PC-9 (cell line): ENCODE data around the gene PTPRD. TPM values are rescaled to one million over a fixed set of nuclear protein-coding genes. Genes with fewer than 3 reads are reported as not detected.

Experiments
- BruUV-seq: library from RNA; stranded (reverse); fragments of 400-500 nt; replicated peaks from 2 replicates; lab custom pipeline; 2021; lab: Mats Ljungman, UMichigan
- CTCF ChIA-PET: fragments of 300-600 bp; sonication (Branson Sonifier 250); formaldehyde crosslinking; loops from one replicate; lab custom pipeline; 2022; ENCODE audit warnings: antibody characterized with exemption; lab: Charles Lee
- POLR2A ChIA-PET: fragments of 300-600 bp; sonication (Branson Sonifier 250); formaldehyde crosslinking; loops from one replicate; lab custom pipeline; 2022; ENCODE audit warnings: antibody characterized with exemption; ENCODE audit not compliant: unreplicated experiment; lab: Charles Lee
- DNase-seq, 2 experiments: peaks; one replicate each; pipeline versions ENCODE4 v3.0.0 to v3.0.0-alpha.2; 2015 to 2022; ENCODE audit warnings: mixed read lengths in 1 of 2
- H2AFZ ChIP-seq: fragments of 200-600 bp; sonication (generic); 2 replicates; pipeline ENCODE4 v1.8.1; 2017; ENCODE audit warnings: antibody characterized with exemption
- H3F3A ChIP-seq: fragments of 200-600 bp; sonication (generic); 2 replicates; pipeline ENCODE4 v1.8.1; 2017; ENCODE audit warnings: antibody characterized with exemption, mild to moderate bottlenecking, low read depth; ENCODE audit not compliant: insufficient read depth
- H3K27ac ChIP-seq: fragments of 200-600 bp; sonication (generic); 2 replicates; pipeline ENCODE4 v1.6.1; 2016; ENCODE audit warnings: mixed run types
- H3K27me3 ChIP-seq: fragments of 200-600 bp; sonication (generic); 2 replicates; pipeline ENCODE4 v1.6.1; 2016; ENCODE audit warnings: low read depth, mixed run types; ENCODE audit not compliant: insufficient read depth
- H3K36me3 ChIP-seq: fragments of 200-600 bp; sonication (generic); 2 replicates; pipeline ENCODE4 v1.6.1; 2016; ENCODE audit warnings: low read depth, mixed run types
- H3K4me1 ChIP-seq: fragments of 200-600 bp; sonication (generic); replicated peaks from 2 replicates; pipeline ENCODE4 v1.6.1; 2016; ENCODE audit warnings: mixed run types; ENCODE audit not compliant: insufficient read depth
- H3K4me2 ChIP-seq: fragments of 200-600 bp; sonication (generic); 2 replicates; pipeline ENCODE4 v1.6.1; 2017; ENCODE audit warnings: mixed run types
- H3K4me3 ChIP-seq: fragments of 200-600 bp; sonication (generic); 2 replicates; pipeline ENCODE4 v1.6.1; 2016; ENCODE audit warnings: mixed run types
- H3K79me2 ChIP-seq: fragments of 200-600 bp; sonication (generic); 2 replicates; pipeline ENCODE4 v1.6.1; 2017; ENCODE audit warnings: low read depth, mixed run types
- H3K9me2 ChIP-seq: fragments of 200-600 bp; sonication (generic); 2 replicates; pipeline ENCODE4 v1.8.1; 2017; ENCODE audit warnings: mild to moderate bottlenecking; ENCODE audit not compliant: insufficient read depth
- H3K9me3 ChIP-seq: fragments of 200-600 bp; sonication (generic); 2 replicates; pipeline ENCODE4 v1.8.1; 2016; ENCODE audit warnings: low read depth; ENCODE audit not compliant: insufficient read depth
- H4K20me1 ChIP-seq: fragments of 200-600 bp; sonication (generic); 2 replicates; pipeline ENCODE4 v1.8.1; 2017; ENCODE audit not compliant: insufficient read depth
- EZH2 ChIP-seq: fragments of 200-600 bp; sonication (generic); IDR thresholded peaks from 2 replicates; pipeline ENCODE4 v1.8.0; 2017; ENCODE audit warnings: antibody characterized with exemption, low read depth
- intact Hi-C: fragments of 100-400 bp; cut with micrococcal nuclease; formaldehyde crosslinking; loops from one replicate; pipeline ENCODE4 v1.10.0; 2022; ENCODE audit not compliant: unreplicated experiment
- total RNA-seq: library from RNA; stranded (reverse); gene quantifications from 2 replicates; pipeline ENCODE4 v1.2.3, GENCODE V29; 2021
- TF ChIP-seq, protein P1 (sequence below): fragments of 200-600 bp; sonication (generic); conservative IDR thresholded peaks from 2 replicates; pipeline ENCODE4 v1.6.1; 2017; ENCODE audit warnings: mixed run types, antibody characterized with exemption, mild to moderate bottlenecking, moderate library complexity

Gene PTPRD
- total RNA-seq, 1 experiment from 2014 or later = not detected

DNA sequence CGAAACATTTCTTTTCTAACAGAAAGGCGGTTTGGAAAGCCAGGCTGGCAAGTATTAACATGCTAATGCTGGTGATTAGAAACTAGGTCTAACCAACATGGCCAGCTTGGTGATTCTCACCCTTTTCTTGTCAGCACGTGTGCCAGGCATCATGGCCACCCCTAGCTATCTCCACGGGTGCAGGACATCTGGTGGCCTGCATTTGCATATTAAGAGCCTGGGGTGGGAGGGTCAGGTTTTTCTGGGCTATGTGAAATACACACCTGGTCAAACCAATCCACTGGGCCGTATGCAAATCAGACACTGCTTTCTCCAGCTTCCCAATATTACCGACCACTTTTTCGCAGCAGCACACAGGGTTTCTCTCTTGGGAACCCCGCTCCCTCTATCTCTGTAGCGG is 612.1 kb downstream of the PTPRD start:
- Histone ChIP-seq H4K20me1 (no peaks in the 10 kb centered on the region), H3K4me3 (no peak overlapping the region), H3K9me3 (no peaks in the 10 kb centered on the region), H3K27me3 (no peaks in the 10 kb centered on the region), H3F3A (no peaks in the 10 kb centered on the region), H3K4me1 (no peaks in the 10 kb centered on the region), H3K36me3 (no peaks in the 10 kb centered on the region), H2AFZ (no peak overlapping the region), H3K4me2 (no peak overlapping the region), H3K79me2 (no peaks in the 10 kb centered on the region), H3K9me2 (no peaks in the 10 kb centered on the region), H3K27ac (no peak overlapping the region)
- ChIA-PET CTCF (no interaction called here), POLR2A (no interaction called here)
- no peak for DNase-seq
- BruUV-seq = no TSS peak
- intact Hi-C loops = no loop called here
- TF ChIP-seq EZH2 = no peak
- TF ChIP-seq, protein P1, sequence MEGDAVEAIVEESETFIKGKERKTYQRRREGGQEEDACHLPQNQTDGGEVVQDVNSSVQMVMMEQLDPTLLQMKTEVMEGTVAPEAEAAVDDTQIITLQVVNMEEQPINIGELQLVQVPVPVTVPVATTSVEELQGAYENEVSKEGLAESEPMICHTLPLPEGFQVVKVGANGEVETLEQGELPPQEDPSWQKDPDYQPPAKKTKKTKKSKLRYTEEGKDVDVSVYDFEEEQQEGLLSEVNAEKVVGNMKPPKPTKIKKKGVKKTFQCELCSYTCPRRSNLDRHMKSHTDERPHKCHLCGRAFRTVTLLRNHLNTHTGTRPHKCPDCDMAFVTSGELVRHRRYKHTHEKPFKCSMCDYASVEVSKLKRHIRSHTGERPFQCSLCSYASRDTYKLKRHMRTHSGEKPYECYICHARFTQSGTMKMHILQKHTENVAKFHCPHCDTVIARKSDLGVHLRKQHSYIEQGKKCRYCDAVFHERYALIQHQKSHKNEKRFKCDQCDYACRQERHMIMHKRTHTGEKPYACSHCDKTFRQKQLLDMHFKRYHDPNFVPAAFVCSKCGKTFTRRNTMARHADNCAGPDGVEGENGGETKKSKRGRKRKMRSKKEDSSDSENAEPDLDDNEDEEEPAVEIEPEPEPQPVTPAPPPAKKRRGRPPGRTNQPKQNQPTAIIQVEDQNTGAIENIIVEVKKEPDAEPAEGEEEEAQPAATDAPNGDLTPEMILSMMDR = no peak

- DNase-seq = no peak
- ChIA-PET CTCF (no interaction called here), POLR2A (no interaction called here)
- H4K20me1 ChIP-seq = no peaks in the 10 kb centered on the region
- H3K4me3 ChIP-seq = no peak overlapping the region
- H3K27ac ChIP-seq = no peak overlapping the region
- no TSS peak for BruUV-seq
- intact Hi-C loops = no loop called here
- H3K27me3 ChIP-seq = no peaks in the 10 kb centered on the region
- H2AFZ ChIP-seq = no peak overlapping the region
- no peaks in the 10 kb centered on the region for H3K79me2 ChIP-seq
- TF ChIP-seq, protein P1 = peak; percentile 39; the same call in 1 of the 2 replicates
- TF ChIP-seq EZH2 = no peak
- no peaks in the 10 kb centered on the region for H3K9me2 ChIP-seq
- H3K4me2 ChIP-seq = no peak overlapping the region
- no peaks in the 10 kb centered on the region for H3K9me3 ChIP-seq
- H3K36me3 ChIP-seq = no peaks in the 10 kb centered on the region
- H3K4me1 ChIP-seq = no peaks in the 10 kb centered on the region
- no peaks in the 10 kb centered on the region for H3F3A ChIP-seq
Observed at GRCh38 chr9:9998491-9999287, 614.1 kb downstream of the PTPRD start.

DNA sequence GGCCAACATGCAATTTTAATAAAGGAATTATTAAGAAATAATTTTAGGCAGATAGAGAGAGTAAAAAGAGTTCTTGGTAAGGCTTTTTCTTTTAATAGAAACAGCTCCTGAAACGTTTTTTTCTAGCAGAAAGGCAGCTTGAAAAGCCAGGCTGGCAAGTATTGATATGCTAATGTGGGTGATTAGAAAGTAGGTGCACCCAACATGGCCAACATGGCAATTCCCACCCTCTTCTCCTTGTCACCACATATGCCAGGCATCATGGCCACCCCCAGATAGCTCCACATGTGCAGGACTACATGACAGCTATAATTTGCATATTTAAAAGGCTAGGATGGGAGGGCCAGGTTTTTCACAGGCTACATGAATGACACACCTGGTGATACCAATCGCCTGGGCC is 615.2 kb downstream of the PTPRD start:
- Histone ChIP-seq H3K4me2 (no peak overlapping the region), H3K4me1 (no peaks in the 10 kb centered on the region)
- no TSS peak for BruUV-seq

More for the DNA sequence above, 615.2 kb downstream of the PTPRD start:
- POLR2A ChIA-PET = no interaction called here
- Histone ChIP-seq H3K79me2 (no peaks in the 10 kb centered on the region), H3K36me3 (no peaks in the 10 kb centered on the region), H3K9me2 (no peaks in the 10 kb centered on the region), H3K27ac (no peak overlapping the region), H3F3A (no peaks in the 10 kb centered on the region), H3K27me3 (no peaks in the 10 kb centered on the region), H2AFZ (no peak overlapping the region), H3K9me3 (no peaks in the 10 kb centered on the region), H4K20me1 (no peaks in the 10 kb centered on the region), H3K4me3 (no peak overlapping the region)
- intact Hi-C loops = no loop called here
- CTCF ChIA-PET = no interaction called here
- TF ChIP-seq, protein P1 = no peak
- no peak for TF ChIP-seq EZH2
- no peak for DNase-seq
